GM21423 (cell line): ENCODE measurements around the gene LBHD1.
"Not testable (repeated sequence)": the region's sequence is repeated elsewhere in the genome, so short reads cannot be mapped to it uniquely, and the experiment has no call there.

ENCODE experiments used
- ATAC-seq: cut with Tn5 transposase; IDR thresholded peaks from one replicate; pipeline ENCODE4 v1.9.1; 2021; ENCODE audit warnings: mild to moderate bottlenecking, moderate library complexity; ENCODE audit not compliant: unreplicated experiment

Gene LBHD1

GRCh38 chr11:62621567-62622470, 50.2 kb downstream of the LBHD1 start, which contains the start of gene B3GAT3:
TSS of gene B3GAT3 (minus strand) at chr11:62621986. CDS start at chr11:62621947, 39 bp downstream.
- ATAC-seq: peak; percentile 91

- ATAC-seq: no peak
These were observed 51.0 kb downstream of the LBHD1 start for GRCh38 chr11:62621027-62621566.

GRCh38 chr11:62616957-62617356, 55.1 kb downstream of the LBHD1 start:
- not testable (repeated sequence) for ATAC-seq

- ATAC-seq: no peak
These were observed 56.5 kb downstream of the LBHD1 start for GRCh38 chr11:62615521-62615920.

GRCh38 chr11:62614275-62614674, 57.8 kb downstream of the LBHD1 start:
- ATAC-seq: no peak

- no peak for ATAC-seq
These were observed 58.7 kb downstream of the LBHD1 start for GRCh38 chr11:62613291-62613778.
